Suprapubic skin (tissue), 4 donors: ENCODE results near the gene HIF1A.

Experiments used
- EP300 ChIP-seq: sonication (generic); formaldehyde crosslinking; IDR thresholded peaks from one replicate; pipeline ENCODE4 v1.6.1; 2017; ENCODE audit warnings: antibody characterized with exemption
- POLR2A ChIP-seq, 2 donors: fragments of 450-650 bp; IDR thresholded peaks; one replicate each; pipeline ENCODE4 v1.6.1; 2017; ENCODE audit warnings: antibody characterized with exemption in 2 of 2, mild to moderate bottlenecking in 2 of 2, moderate library complexity in 2 of 2
- POLR2AphosphoS5 ChIP-seq, 3 donors: sonication (generic); formaldehyde crosslinking; IDR thresholded peaks; one replicate each; pipeline ENCODE4 v1.6.1; 2017; ENCODE audit warnings: antibody characterized with exemption in 3 of 3
- TF ChIP-seq, protein P1 (sequence below), 2 donors: fragments of 200-600 bp in 1 of 2; fragments of 450-650 bp in 1 of 2; sonication (generic) in 1 of 2; IDR thresholded peaks; one replicate each; pipeline ENCODE4 v1.5.1; 2016 to 2019; ENCODE audit warnings: antibody characterized with exemption in 2 of 2, mild to moderate bottlenecking in 1 of 2, moderate library complexity in 1 of 2

DNA sequence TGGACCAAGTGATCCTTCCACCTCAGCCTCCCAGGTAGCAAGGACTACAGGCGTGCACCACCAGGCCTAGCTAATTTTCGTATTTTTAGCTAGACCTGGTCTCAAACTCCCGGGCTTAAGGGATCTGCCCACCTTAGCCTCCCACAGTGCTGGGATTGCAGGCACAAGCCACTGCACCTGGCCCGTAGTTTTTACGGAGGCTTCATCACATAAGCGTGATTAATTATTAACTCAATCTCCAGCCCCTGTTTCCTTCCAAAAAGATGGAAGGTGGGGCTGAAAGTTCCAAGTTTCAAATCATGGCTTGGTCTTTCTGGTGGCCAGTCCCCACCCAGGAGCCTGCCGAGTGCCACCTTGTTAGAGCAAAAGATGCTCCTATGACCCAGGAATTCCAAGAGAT lies 22.5 kb upstream of the HIF1A start:
- TF ChIP-seq, protein P1, sequence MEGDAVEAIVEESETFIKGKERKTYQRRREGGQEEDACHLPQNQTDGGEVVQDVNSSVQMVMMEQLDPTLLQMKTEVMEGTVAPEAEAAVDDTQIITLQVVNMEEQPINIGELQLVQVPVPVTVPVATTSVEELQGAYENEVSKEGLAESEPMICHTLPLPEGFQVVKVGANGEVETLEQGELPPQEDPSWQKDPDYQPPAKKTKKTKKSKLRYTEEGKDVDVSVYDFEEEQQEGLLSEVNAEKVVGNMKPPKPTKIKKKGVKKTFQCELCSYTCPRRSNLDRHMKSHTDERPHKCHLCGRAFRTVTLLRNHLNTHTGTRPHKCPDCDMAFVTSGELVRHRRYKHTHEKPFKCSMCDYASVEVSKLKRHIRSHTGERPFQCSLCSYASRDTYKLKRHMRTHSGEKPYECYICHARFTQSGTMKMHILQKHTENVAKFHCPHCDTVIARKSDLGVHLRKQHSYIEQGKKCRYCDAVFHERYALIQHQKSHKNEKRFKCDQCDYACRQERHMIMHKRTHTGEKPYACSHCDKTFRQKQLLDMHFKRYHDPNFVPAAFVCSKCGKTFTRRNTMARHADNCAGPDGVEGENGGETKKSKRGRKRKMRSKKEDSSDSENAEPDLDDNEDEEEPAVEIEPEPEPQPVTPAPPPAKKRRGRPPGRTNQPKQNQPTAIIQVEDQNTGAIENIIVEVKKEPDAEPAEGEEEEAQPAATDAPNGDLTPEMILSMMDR (IDR thresholded peaks at IDR 0.05), result no peak
- no peak for TF ChIP-seq POLR2A (IDR thresholded peaks at IDR 0.05)
- TF ChIP-seq EP300, result no peak
- no peak for TF ChIP-seq POLR2AphosphoS5 (IDR thresholded peaks at IDR 0.05)
